NCI-H524 treated with DMSO at 0.1 percent for 48 hours (cell line): ENCODE measurements around the gene NDUFA8.
"Not testable (repeated sequence)": the region's sequence is repeated elsewhere in the genome, so short reads cannot be mapped to it uniquely, and the experiment has no call there.

Experiments
- DNase-seq: peaks from one replicate; lab custom pipeline; 2025; lab: John Stamatoyannopoulos, UW

Gene NDUFA8

DNA sequence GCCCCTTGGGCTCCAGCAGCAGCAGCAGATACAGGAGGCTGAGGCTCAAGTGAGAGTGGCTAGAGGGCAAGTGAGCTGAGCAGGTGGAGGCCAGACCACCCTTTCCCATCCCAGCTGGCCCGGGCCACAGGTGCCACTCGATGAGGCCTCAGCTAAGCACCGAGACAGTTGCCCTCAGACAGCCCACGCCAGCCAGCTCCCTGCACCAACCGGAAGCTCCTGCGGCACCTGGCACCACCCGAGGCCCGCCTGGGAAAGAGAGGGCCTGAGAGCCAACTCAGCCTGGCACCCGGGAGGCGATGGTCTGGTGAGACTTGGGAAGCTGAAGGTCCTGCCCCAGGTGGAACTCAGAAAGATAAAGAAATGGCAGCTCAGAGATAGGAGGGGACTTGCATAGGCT lies 38.2 kb downstream of the NDUFA8 start:
- no peak for DNase-seq

DNA sequence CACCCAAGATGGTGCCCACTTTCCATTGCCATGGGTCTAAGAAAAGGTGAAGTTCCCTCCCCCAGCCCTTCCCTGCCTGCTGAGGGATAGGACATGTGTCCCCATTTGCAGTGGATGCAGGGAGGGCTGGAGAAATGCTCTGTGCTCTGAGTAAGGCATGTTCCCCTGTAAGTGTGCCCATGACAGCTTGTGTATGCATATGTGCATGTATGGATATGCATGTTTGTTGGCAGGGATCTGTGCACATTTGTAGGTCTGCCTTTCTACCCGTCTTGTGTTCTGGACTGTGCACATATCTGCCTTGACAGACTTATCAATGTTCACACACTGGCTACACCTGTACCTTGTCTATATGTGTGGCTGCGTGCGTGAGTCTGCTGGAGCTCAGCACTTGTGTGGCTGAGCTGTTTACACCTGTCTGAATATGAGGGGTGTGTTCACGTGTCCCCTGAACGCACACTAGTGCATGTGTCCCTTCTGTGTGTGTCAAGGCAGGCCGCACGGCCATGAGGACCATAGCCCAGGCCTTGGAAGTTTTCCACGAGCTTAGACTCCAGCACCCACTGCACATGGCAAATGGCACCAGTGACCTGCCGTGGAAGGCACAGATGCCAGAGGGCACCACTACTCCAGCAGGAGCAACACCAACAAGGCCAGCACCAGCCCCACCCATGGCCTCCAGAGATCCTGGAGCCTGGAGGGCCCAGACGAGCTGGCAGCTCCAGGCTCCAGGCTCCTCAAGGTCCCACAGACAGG lies 39.1 kb downstream of the NDUFA8 start:
- no peak for DNase-seq

DNA sequence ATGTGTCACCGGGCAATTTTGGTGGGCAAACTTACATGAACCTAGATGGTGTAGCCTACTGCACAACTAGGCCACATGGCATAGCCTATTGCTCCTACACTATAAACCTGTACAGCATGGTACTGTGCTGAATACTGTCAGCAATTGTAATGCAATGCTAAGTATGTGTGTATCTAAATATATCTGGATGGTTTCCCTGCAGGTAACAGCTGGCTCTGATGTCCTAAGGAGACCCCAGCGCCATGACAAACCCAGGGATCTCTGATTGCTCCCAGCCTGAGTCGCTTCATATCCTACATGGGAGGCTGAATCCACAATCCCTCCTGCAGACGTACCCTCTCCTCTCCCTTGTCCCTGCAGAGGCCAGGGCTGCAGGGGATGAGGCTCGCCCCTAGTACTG lies 39.9 kb downstream of the NDUFA8 start:
- no peak for DNase-seq

DNA sequence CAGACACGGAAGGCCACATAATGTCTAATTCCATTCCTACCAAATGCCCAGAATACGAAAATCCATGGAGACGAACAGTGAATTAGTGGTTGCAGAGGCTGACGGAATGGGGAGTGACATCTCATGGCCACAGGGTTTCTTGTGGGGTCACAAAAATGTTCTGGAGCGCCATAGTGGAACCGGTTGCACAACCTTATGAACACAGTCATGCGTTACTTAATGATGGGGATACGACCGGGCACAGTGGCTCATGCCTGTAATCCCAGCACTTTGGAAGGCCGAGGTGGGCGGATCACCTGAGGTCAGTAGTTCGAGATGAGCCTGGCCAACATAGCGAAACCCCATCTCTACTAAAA lies 40.4 kb downstream of the NDUFA8 start:
- no peak for DNase-seq

DNA sequence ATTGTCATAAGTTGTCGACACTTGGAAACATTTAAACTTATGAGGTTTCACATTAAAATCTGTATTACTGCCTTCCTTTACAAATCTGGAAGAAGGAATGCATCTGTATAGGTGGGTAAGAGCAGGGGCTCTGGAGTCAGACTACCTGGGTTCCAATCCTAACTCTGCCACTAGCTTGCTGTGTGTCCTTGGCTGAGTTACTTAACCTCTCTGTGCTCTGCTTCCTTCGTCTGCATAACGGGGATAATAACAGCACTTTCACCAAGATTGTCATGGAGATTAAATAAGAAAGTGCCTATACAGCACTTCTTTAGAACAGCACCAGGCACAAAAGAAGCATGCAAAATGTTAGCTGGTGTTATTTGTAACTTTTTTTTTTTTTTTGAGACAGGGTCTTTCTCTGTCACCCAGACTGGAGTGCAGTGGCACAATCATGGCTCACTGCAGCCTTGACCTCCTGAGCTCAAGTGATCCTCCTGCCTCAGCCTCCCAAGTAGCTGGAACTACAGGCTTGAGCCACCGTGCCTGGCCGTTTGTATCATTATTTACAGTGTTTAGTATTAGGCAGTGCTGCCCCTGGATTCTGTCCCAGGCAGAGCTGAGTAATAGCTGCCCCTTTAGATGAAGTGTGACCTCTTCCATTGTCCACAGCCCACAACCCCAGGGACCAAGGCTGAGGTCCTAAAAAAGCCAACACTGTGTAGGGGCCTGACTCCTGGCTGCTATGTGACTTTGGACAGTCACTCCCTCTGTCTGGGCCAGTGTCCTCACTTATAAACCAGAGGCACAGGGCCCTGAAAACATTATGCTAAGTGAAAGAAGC lies 41.0 kb downstream of the NDUFA8 start:
- DNase-seq: no peak

DNA sequence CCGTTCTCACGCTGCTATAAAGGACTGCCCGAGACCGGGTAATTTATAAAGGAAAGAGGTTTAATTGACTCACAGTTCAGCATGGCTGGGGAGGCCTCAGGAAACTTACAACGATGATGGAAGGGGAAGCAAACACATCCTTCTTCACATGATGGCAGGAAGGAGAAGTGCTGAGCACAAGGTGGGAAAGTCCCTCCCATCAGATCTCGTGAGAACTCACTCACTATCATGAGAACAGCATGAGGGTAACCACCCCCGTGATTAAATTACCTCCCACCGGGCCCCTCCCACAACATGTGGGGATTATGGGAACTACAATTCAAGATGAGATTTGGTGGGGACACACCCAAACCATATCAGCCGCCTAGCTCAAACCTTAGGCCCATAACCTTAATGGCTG lies 42.3 kb downstream of the NDUFA8 start:
- not testable (repeated sequence) for DNase-seq

DNA sequence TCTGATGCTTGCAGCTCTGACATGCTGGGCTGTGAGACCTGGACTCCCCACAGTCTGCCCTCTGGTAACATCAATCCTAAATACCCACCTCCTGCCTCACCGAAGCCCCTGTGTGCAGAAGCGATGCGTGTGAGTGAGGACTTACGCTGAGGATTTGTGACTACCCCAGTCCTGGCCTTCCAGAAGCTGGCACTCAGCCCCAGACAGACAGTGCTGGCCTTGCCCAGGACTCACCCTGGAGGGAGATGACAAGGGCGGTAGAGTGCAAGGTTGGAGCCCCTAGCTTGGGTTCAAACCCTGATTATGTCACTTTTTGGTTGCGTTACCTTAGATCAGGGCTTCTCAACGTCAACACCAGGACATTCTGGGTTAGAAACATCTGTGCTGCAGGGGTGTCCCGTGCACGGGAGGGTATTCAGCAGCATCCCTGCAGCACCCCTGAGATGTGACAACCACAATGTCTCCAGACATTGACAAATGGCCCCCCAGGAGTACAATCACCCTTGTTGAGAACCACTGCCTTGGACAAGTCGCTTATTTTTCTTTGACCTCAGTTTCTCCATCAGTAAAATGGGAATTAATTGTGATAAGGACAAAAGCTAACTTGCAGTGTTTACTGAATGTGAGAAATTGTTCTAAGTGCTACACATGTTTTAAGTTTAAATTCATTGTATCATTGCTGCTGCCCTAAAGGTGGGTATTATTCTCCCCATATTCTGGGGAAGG lies 43.0 kb downstream of the NDUFA8 start:
- DNase-seq: no peak

DNA sequence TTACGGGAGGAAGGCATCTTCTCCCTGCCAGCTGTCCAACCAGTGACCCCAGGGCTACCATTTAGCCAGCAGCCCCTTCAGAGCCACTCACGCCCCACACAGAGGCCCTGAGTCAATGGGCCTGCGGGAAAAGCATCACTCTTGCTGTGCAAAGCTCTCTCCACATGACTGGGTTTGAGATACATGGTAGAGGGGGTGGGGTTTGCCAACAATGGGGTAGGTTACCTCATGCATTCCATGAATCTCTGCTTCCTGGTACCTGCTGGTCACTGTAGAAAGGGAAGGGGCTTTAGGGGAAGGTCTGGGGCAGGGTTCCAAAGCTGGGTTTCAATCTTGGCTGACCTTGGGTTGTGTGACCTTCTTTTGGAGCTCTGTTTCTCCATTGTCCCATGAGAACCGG lies 43.5 kb downstream of the NDUFA8 start:
- no peak for DNase-seq

DNA sequence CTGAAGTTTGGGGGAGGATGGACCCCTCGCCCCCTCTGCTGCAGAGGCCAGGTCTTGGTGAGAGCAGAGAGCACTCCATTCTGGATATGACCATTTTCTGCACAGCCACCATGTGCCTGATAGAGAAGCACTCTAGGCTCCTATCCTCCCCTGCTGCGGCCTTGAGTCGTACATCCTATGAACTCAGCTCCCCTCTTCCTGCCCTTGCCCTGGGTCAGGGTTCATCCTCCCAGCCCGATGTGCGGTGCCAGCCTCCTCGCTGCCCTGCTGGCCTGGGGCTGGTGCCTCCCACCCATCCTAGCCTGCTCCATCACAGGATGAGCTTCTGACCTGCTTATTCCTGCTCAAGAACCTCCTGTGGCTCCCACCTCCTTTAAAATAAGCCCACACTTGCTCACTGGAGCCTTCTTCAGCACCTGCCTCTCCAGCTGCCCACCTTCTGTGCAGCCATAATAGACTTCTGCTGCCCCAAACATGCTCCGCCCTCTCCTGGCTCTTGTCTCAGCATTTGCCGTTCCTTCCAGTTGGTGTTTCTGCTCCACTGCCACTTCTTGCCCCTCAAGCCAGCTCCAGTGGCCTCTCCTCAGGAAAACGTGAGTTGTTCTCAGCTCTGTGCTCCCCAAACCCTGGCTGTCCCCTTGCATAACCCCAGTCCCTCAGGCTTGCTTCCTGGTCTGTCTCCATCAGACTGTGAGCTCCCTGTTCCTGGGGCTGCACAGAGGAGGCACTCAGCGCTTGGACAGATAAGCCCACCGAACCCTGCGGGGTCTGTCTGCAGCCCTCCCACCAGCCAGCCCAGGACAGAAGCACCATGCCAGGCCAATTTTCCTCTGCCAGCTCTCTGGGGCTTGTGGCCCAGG lies 44.2 kb downstream of the NDUFA8 start:
- peak; percentile 69 for DNase-seq

DNA sequence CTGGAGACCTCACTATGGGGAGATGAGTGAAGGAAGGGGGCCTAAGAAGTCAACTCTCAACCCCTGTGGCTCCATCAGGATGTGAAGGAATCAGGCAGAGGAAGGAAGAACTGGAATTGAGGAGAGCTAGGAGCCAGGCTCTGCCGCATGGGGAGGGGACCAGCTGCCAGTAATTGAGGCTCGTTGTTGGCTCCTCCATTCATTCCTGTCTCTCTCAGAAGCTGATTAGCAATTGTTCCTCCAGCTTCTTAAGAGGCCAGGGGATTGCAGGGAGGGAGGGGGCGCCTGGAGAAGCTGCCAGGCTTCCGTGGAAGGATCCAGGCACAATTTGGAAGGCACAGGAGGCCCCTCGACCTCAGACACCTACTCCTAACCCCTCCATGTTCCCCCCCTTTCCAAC lies 46.0 kb downstream of the NDUFA8 start:
- DNase-seq: peak; percentile 40

DNA sequence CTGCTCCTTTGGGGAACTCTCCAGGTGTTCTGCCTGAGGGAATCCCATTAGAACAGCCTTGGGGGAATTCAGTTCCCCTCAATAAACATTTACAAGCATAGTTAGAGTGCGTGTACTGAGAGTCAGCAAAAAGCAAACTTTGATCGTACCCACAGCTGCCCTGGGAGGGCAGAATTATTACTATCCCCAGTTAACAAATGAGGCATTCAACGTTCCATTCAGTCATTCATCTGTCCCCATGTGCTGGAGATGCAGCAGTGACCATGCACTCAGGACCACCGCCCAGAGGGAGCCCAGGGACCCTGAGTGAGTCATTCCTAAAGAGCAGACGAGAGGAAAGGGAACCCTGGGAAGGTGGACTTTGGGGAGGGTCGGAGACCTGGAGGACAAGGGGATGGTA lies 47.3 kb downstream of the NDUFA8 start:
- no peak for DNase-seq

DNA sequence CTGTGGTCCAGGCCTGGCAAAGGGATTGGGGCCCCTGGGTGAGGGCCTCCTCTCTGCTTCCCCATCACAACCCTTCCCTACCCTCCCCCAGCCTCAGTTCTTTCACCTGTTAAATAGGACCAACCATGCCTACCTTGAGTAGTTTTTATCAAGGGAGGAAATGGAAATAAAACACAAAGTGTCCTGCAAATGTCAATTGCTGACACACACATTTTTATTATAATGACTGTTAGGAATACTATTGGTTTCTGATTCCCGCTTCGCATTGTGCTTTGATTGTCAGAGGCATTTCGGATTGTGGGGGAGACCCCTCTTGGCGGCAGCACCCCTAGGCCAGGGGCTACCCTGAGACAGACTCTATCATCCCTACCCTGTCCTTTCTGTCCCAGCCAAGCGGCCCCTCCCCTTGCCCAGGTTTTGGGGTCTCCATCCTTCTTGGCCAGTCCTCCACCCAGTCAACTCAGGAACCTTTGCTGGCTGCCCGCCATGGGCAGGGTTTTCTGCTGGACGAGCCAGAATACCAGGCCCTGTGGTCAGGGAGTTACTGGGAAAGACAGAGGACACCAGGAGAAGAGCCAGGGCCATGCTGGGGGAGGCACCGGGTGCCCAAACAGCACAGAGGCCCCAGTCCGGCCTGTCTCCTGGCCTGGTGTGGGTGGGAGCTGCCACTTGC lies 48.0 kb downstream of the NDUFA8 start:
- no peak for DNase-seq

DNA sequence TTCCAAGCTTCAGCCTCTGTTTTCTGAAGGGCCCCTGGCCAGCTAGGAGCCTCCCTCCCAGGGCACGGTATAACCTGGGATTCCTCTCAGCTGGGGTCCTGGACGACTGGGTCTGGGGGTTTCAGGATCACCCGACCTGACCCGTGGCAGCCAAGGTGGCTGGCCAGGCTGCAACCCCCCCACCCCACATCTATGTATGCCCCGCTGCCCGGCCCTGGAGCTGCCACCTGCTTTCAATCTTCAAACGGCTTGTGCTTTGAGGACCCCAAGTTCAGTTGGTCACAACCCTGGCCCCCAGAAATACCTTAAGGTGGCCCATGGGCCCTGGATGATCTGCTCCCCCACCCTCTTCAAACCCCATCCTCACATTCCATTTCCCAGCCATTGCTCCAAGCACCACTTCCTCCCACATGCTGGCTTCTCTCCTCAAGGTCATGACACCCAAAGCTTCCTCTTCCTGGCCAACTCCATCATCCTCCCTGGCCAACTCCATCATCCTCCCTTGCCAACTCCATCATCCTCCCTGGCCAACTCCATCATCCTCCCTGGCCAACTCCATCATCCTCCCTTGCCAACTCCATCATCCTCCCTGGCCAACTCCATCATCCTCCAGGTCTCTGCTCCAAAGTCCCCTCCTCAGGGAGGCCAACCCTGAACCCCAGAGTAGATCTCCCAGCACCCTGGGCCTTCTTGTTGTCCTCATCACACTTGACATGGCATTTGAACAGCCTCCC lies 49.3 kb downstream of the NDUFA8 start:
- no peak for DNase-seq

DNA sequence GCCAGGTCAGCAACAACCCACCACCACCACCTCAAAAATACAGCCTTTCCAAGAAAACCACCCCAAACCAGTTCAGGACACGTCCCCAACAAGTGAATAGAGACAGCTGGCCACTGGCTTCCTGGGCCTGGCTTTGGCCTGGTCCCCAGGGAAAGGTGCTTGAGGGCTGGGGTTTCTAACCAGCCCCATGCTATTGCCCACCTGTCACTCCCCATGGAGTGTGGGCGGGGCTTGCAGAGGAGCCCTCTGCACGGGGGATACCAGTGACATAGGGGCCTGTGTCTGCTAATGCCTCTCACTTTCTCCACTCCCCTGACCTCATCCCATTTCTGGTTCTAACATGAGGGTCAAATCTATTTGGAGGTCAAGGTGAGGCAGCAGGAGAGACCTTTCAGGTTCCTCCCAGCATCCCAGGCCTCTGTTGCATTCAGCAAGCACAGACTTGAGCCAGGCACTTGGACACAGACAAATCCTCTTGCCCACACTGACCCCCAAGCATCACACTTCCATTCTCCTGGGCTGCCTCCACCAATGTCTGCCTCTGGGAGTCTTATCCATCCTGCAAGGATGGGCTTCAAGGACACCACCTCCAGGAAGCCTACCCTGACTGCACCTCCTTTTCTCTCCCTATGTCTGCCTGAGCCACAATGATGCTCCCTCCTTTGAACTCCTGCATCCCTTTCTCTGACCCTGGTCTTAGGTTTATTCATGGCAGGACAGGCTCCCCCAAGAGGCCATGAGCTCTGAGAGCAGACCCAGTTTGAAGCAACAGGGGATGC lies 50.4 kb downstream of the NDUFA8 start:
- peak; percentile 71 for DNase-seq

DNA sequence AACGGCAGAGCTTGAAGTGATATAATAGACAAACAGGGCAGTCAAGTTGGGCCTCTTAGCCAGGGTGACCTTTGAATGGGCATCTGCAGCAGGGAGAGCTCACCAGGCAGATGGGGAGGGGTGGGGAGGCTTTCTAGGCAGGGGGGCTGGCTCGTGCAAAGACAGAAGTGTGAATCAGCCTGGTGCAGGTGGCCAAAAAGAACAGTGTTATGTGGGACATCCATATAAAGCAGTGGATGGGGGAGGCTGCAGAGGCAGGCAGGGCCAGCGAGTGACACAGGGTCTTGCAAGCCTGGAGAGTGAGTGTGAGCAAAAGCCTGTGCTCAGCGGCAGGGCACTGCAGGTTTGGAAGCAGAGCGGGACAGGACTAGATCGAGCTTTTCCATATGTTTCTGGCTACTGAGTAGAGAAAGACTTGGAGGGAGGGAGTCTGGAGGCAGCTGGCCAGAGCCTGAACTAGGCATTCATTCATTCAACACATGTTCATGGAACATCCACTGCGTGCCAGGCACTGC lies 52.2 kb downstream of the NDUFA8 start:
- no peak for DNase-seq

DNA sequence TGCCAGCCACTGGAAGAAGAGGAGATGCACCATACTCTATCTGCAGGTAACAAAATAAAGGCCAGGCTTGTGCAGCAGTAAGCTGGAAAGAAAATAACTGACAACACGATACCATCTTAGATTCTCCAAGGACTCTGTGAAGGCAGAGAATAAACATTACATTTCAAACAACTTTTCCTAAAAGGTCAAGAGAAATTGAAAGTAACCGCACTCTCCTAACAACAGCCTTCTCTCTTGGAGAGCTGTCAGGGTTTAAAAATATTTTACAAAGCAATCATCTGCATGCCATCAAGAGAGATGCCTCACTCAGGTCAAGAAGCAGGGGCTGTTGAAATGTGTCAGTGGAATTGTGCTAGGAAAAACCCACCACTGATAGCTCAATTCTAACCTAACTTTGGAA lies 53.0 kb downstream of the NDUFA8 start:
- no peak for DNase-seq

DNA sequence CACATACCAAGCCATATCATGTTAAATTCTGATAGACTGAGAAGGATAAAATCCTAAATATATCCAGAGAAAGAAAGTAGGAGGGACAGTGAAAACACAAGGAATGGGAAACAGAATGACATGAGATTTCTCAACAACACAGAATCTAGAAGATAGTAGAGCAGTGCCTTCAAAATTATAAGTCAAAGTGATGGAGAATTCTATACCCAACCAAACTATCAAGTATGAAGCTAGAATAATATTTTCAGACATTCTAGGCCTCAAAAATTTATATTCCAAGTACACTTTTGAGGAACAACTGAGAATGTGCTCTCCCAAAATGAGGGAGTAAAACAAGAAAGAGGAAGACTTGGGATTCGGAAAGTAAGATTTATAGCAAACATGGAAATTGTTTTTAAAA lies 55.6 kb downstream of the NDUFA8 start:
- DNase-seq: no peak

DNA sequence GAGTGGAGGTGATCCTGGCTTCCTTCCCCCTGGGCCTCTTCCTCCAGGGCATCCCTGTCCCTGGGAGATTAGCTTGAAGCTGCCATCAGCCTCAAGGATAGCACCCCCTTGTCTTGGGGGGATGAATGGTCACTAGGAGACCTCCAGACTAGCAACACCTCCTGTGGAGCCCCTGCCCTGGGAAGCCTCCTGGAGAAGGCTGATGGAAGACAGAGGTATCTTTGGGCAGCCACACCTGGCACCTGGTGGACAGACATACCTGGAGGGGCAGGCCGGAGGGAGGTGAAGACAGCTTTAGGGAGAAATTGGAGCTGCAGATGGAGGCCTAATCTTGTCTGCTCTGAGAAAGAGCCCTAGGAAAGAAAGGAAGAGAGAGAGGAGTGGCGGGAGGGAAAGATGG lies 57.4 kb downstream of the NDUFA8 start:
- no peak for DNase-seq

DNA sequence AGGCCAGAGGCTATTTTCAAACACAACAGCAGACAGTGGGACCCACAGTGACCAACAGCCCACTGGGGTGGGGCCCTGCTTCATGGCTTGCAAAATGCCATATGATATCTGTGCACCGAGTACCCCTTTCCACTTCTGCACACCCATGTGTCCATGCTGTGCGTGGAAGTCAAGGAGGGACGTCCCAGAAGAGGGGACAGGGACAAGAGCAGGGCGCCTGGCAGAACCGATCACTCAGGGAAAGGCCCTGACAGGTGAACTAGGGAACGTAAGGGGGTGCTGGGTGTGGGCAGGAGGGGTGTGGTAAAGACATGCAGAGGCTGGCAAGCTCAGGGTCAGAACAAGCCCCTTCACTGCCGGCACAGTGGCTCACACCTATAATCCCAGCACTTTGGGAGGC lies 58.8 kb downstream of the NDUFA8 start:
- DNase-seq: no peak
